HEK293T (cell line): ENCODE data around the gene RNF220.

Source experiments
- ARNT ChIP-seq: fragments of 450-650 bp; IDR thresholded peaks from 2 replicates; pipeline ENCODE4 v1.6.1; 2017; ENCODE audit warnings: mild to moderate bottlenecking
- FOXK2 ChIP-seq: fragments of 450-650 bp; IDR thresholded peaks from 2 replicates; pipeline ENCODE4 v1.6.1; 2016; ENCODE audit warnings: mild to moderate bottlenecking
- FOXM1 ChIP-seq: fragments of 450-650 bp; IDR thresholded peaks from 2 replicates; pipeline ENCODE4 v1.6.1; 2017; ENCODE audit warnings: mild to moderate bottlenecking, borderline replicate concordance

DNA sequence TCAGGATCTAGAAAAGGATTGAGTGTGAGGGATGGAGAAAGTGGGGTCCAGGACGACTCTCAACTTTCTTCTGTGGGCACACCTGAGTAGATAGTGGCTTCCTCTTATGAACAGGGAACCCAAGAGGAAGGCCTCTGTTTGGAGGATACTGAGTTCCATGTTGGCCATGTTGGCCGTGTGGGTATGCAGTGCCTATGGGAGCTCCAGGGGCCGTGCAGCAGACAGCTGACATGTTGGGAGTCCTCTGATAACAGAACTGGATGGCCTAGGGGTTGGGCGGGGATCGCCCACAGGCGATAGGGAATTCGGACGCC, 226.2 kb downstream of the RNF220 start:
- TF ChIP-seq FOXM1: no peak
- no peak for TF ChIP-seq ARNT
- TF ChIP-seq FOXK2: no peak
